ENCODE results near the gene MBNL1. TPM values are rescaled to one million over a fixed set of nuclear protein-coding genes. Genes with fewer than 3 reads are reported as not detected.

The MBNL1 gene
- total and polyA plus RNA-seq, 2 donors (not counting 3 experiments of a cell fraction or from before 2014, with no cell fraction given): 179 to 362 TPM

DNA sequence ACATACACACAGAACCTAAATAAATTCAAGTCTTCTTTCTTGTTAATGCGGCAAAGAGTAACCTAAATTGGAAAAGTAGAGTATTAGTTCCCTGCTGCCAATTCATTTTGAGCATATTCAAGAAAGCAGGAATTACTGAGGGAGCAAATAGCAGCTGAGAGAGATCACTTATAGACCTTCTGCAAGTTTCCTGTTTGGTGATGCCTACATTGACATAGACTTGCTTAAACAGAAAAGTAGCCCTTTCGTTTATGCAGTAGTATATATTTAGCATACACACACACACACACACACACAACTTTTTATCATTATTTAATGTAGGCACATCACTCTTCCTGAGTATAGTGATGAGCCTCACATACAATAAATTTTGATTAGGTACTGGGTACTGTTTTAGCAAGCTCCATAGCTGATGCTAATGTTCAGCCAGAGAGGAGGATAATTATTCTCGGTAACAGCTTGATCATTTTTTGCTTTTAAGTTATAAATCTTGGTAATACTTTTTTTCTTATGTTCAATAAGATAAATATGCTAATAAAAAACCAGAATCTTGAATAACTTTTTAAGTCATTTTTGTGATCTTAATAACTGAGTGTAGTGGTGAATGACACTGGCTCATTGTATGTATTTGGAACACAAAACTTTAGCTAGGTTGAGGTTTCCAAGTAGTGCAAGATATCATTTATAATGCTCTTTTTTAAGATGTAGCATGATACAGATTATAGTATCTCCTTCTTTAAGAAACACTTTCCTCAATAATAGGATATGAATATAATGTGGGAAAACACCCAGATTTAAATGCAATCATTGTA lies 174.7 kb downstream of the MBNL1 start:
- dilution Hi-C loops (cut with MboI; ENCODE audit: extremely low pct_ligation_motif_present, low sequenced_read_pairs) (no loop called here), intact Hi-C loops (cut with micrococcal nuclease) (loop anchor here (1.0 to 10.0 kb wide), 6 partner anchors 96 to 519 kb away; no protein-coding TSS in a partner anchor)
- FAIRE-seq: peak; percentile 40
- ChIA-PET CTCF (interaction anchor here (0.6 to 3.1 kb wide), 37 partner anchors 8 to 674 kb away, joined by 3 to 43 read pairs (median 4); no protein-coding TSS in a partner anchor), POLR2A (interaction anchor here (0.6 to 0.7 kb wide), 2 partner anchors 124 to 371 kb away, joined by 4 to 6 read pairs; no protein-coding TSS in a partner anchor)
- peak overlapping the region; percentile 29 for H3K9ac ChIP-seq (replicated peaks; ENCODE audit: extremely low read depth, insufficient read depth, low read length)
- peaks cover 8% of the 10 kb centered on the region for H4K20me1 ChIP-seq (replicated peaks; ENCODE audit: control insufficient read depth, extremely low read depth, insufficient read depth, low read length)
- no peaks in the 10 kb centered on the region for H3K27me3 ChIP-seq (ENCODE audit: control insufficient read depth in 2 of 2, insufficient read depth in 2 of 2, low read length in 2 of 2)
- H3K4me3 ChIP-seq (replicated peaks in 1 of 3; ENCODE audit: insufficient read depth in 1 of 3, low read depth in 1 of 3, low read length in 3 of 3): no peak overlapping the region
- H3K4me1 ChIP-seq (ENCODE audit: control insufficient read depth, extremely low read depth, insufficient read depth, low read length): peaks cover 12% of the 10 kb centered on the region
- no peak overlapping the region for H2AFZ ChIP-seq (ENCODE audit: low read depth, low read length)
- H3K79me2 ChIP-seq (ENCODE audit: control insufficient read depth, insufficient read depth, low read length): peaks cover 94% of the 10 kb centered on the region
- DNase-seq (ENCODE audit: low read depth, low spot score): peak; percentile 42
- no TSS peak for BruUV-seq (replicated peaks)
- H3K36me3 ChIP-seq (ENCODE audit: control insufficient read depth in 2 of 2, extremely low read depth in 1 of 2, insufficient read depth in 2 of 2, low read length in 2 of 2): peaks cover 10 to 24% of the 10 kb centered on the region in 2 experiments
- TF ChIP-seq MYC (IDR thresholded peaks at IDR 0.05; ENCODE audit: low read depth, low read length) (no peak), FOS (IDR thresholded peaks at IDR 0.05; ENCODE audit: borderline replicate concordance, insufficient read depth, low read length) (no peak), JUN (IDR thresholded peaks at IDR 0.05; ENCODE audit: borderline replicate concordance, insufficient read depth, insufficient read length, low read depth) (no peak), POLR2A (IDR thresholded peaks at IDR 0.05; ENCODE audit: low read depth, low read length) (no peak), POLR2AphosphoS5 (IDR thresholded peaks at IDR 0.05; ENCODE audit: insufficient read depth, low read depth, low read length) (no peak), EZH2 (IDR thresholded peaks at IDR 0.05; ENCODE audit: borderline replicate concordance, low read depth, low read length, severe bottlenecking) (no peak), GATA2 (IDR thresholded peaks at IDR 0.05; ENCODE audit: insufficient read depth, insufficient read length, low read depth, low read length) (no peak)
- TF ChIP-seq, protein P1, sequence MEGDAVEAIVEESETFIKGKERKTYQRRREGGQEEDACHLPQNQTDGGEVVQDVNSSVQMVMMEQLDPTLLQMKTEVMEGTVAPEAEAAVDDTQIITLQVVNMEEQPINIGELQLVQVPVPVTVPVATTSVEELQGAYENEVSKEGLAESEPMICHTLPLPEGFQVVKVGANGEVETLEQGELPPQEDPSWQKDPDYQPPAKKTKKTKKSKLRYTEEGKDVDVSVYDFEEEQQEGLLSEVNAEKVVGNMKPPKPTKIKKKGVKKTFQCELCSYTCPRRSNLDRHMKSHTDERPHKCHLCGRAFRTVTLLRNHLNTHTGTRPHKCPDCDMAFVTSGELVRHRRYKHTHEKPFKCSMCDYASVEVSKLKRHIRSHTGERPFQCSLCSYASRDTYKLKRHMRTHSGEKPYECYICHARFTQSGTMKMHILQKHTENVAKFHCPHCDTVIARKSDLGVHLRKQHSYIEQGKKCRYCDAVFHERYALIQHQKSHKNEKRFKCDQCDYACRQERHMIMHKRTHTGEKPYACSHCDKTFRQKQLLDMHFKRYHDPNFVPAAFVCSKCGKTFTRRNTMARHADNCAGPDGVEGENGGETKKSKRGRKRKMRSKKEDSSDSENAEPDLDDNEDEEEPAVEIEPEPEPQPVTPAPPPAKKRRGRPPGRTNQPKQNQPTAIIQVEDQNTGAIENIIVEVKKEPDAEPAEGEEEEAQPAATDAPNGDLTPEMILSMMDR (IDR thresholded peaks at IDR 0.05; ENCODE audit: extremely low read depth in 1 of 2, insufficient read depth in 1 of 2, low read depth in 1 of 2, low read length in 2 of 2): no peak
- TF ChIP-seq, protein P2, sequence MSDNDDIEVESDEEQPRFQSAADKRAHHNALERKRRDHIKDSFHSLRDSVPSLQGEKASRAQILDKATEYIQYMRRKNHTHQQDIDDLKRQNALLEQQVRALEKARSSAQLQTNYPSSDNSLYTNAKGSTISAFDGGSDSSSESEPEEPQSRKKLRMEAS (IDR thresholded peaks at IDR 0.05; ENCODE audit: insufficient read depth, insufficient read length): no peak
- peak overlapping the region; percentile 32 for H3K4me2 ChIP-seq (ENCODE audit: insufficient read depth, low read length)
- H3K27ac ChIP-seq (ENCODE audit: insufficient read depth, low read depth, low read length): peak overlapping the region; percentile 14
- no peaks in the 10 kb centered on the region for H3K9me3 ChIP-seq (replicated peaks; ENCODE audit: control insufficient read depth, insufficient read depth, low read length)
- no peaks in the 10 kb centered on the region for H3K9me1 ChIP-seq (replicated peaks; ENCODE audit: control insufficient read depth, extremely low read depth, insufficient read depth, low read length)
